GM23338 (cell line): ENCODE data around the gene MICAL3. TPM values are rescaled to one million over a fixed set of nuclear protein-coding genes. Genes with fewer than 3 reads are reported as not detected.
A peak's percentile ranks its signal among the peaks of the same experiment; 100 is the strongest.
"Not testable (repeated sequence)": the region's sequence is repeated elsewhere in the genome, so short reads cannot be mapped to it uniquely, and the experiment has no call there.

Source experiments
- ATAC-seq: fragments of 200-7000 bp; cut with Tn5 transposase; 3 replicates; pipeline ENCODE4 v1.9.1; 2020
- DNase-seq: peaks from one replicate; pipeline ENCODE4 v3.0.0-alpha.2; 2015; ENCODE audit warnings: low spot score
- H2AFZ ChIP-seq: fragments of 200-600 bp; sonication (generic); 2 replicates; pipeline ENCODE4 v1.8.0; 2016; ENCODE audit warnings: antibody characterized with exemption, mild to moderate bottlenecking, moderate library complexity
- H3F3A ChIP-seq: fragments of 200-600 bp; sonication (generic); replicated peaks from 2 replicates; pipeline ENCODE4 v1.8.0; 2017; ENCODE audit warnings: antibody characterized with exemption, mixed run types, low read depth
- H3K27ac ChIP-seq: fragments of 200-600 bp; sonication (generic); 2 replicates; pipeline ENCODE4 v1.6.1; 2016; ENCODE audit warnings: low read depth
- H3K27me3 ChIP-seq: fragments of 200-600 bp; sonication (generic); 2 replicates; pipeline ENCODE4 v1.8.0; 2016; ENCODE audit warnings: mild to moderate bottlenecking, mixed run types, moderate library complexity; ENCODE audit not compliant: insufficient read depth
- H3K36me3 ChIP-seq: fragments of 200-600 bp; sonication (generic); 2 replicates; pipeline ENCODE4 v1.8.0; 2016; ENCODE audit warnings: mild to moderate bottlenecking; ENCODE audit not compliant: insufficient read depth
- H3K4me1 ChIP-seq: fragments of 200-600 bp; sonication (generic); 2 replicates; pipeline ENCODE4 v1.8.0; 2016; ENCODE audit warnings: mild to moderate bottlenecking, moderate library complexity; ENCODE audit not compliant: insufficient read depth
- H3K4me2 ChIP-seq: fragments of 200-600 bp; sonication (generic); 2 replicates; pipeline ENCODE4 v1.7.1; 2017; ENCODE audit warnings: mixed run types
- H3K4me3 ChIP-seq: fragments of 200-600 bp; sonication (generic); 2 replicates; pipeline ENCODE4 v1.6.1; 2016; ENCODE audit warnings: mixed run types
- H3K79me2 ChIP-seq: fragments of 200-600 bp; sonication (generic); replicated peaks from 2 replicates; pipeline ENCODE4 v1.8.0; 2017; ENCODE audit warnings: mild to moderate bottlenecking; ENCODE audit not compliant: insufficient read depth
- H3K9me2 ChIP-seq: fragments of 200-600 bp; sonication (generic); 2 replicates; pipeline ENCODE4 v1.8.0; 2017; ENCODE audit not compliant: insufficient read depth
- H4K20me1 ChIP-seq: fragments of 200-600 bp; sonication (generic); replicated peaks from 2 replicates; pipeline ENCODE4 v1.8.0; 2017; ENCODE audit warnings: mild to moderate bottlenecking; ENCODE audit not compliant: insufficient read depth
- H3K27ac Mint-ChIP-seq: 2 replicates; pipeline ENCODE4 v1.8.0; 2020; ENCODE audit warnings: inconsistent platforms, mild to moderate bottlenecking, moderate library complexity, mixed read lengths
- H3K27me3 Mint-ChIP-seq: 3 replicates; pipeline ENCODE4 v1.8.0; 2022; ENCODE audit warnings: low read depth, mild to moderate bottlenecking, moderate library complexity, mixed read lengths, inconsistent platforms; ENCODE audit not compliant: insufficient read depth, poor library complexity
- H3K36me3 Mint-ChIP-seq: 3 replicates; pipeline ENCODE4 v1.8.0; 2021; ENCODE audit warnings: low read depth, mild to moderate bottlenecking, inconsistent platforms, moderate library complexity, mixed read lengths
- H3K4me1 Mint-ChIP-seq: 3 replicates; pipeline ENCODE4 v1.8.0; 2020; ENCODE audit warnings: mild to moderate bottlenecking, inconsistent platforms, mixed read lengths
- H3K4me3 Mint-ChIP-seq: 3 replicates; pipeline ENCODE4 v1.8.0; 2021; ENCODE audit warnings: moderate library complexity, mild to moderate bottlenecking, inconsistent platforms, mixed read lengths
- H3K9me3 Mint-ChIP-seq: 3 replicates; pipeline ENCODE4 v1.8.0; 2020; ENCODE audit warnings: moderate library complexity, mild to moderate bottlenecking, inconsistent platforms, mixed read lengths
- ETS1 ChIP-seq: IDR thresholded peaks from 2 replicates; pipeline ENCODE4 v1.6.1; 2016; ENCODE audit warnings: antibody characterized with exemption
- EZH2phosphoT487 ChIP-seq: fragments of 200-600 bp; sonication (generic); IDR thresholded peaks from one replicate; pipeline ENCODE4 v1.8.1; 2018; ENCODE audit warnings: antibody characterized with exemption; ENCODE audit not compliant: unreplicated experiment
- NANOG ChIP-seq: IDR thresholded peaks from 2 replicates; pipeline ENCODE4 v1.6.1; 2016; ENCODE audit warnings: antibody characterized with exemption, borderline replicate concordance
- STAT1 ChIP-seq: IDR thresholded peaks from one replicate; pipeline ENCODE4 v1.6.1; 2016; ENCODE audit warnings: antibody characterized with exemption; ENCODE audit not compliant: unreplicated experiment
- polyA plus RNA-seq: library from polyadenylated mRNA; unstranded; fragments of >200 nt; fragmentation: Nextera tagmentation; extraction: Ambion mirVana; gene quantifications from 2 replicates; pipeline ENCODE4 v1.2.1, GENCODE V29; 2016
- total RNA-seq: library from RNA; depleted of rRNA; stranded (reverse); fragments of >200 nt; shearing (Covaris generic); gene quantifications from 2 replicates; pipeline ENCODE4 v1.2.3, GENCODE V29; 2014
- TF ChIP-seq, protein P1 (sequence below): IDR thresholded peaks from one replicate; pipeline ENCODE4 v1.6.1; 2018; ENCODE audit warnings: antibody characterized with exemption; ENCODE audit not compliant: unreplicated experiment
- TF ChIP-seq, protein P2 (sequence below), 2 experiments: fragments of 200-600 bp in 1 of 2; sonication (generic) in 1 of 2; conservative IDR thresholded peaks; 2 replicates each; pipeline versions ENCODE4 v1.5.1 to v1.6.1; 2016 to 2017; ENCODE audit warnings: antibody characterized with exemption in 2 of 2, low read depth in 2 of 2, mild to moderate bottlenecking in 2 of 2, moderate library complexity in 1 of 2

Gene MICAL3
- total and polyA plus RNA-seq, 2 experiments from 2014 or later, result 10.1 to 33.9 TPM

DNA sequence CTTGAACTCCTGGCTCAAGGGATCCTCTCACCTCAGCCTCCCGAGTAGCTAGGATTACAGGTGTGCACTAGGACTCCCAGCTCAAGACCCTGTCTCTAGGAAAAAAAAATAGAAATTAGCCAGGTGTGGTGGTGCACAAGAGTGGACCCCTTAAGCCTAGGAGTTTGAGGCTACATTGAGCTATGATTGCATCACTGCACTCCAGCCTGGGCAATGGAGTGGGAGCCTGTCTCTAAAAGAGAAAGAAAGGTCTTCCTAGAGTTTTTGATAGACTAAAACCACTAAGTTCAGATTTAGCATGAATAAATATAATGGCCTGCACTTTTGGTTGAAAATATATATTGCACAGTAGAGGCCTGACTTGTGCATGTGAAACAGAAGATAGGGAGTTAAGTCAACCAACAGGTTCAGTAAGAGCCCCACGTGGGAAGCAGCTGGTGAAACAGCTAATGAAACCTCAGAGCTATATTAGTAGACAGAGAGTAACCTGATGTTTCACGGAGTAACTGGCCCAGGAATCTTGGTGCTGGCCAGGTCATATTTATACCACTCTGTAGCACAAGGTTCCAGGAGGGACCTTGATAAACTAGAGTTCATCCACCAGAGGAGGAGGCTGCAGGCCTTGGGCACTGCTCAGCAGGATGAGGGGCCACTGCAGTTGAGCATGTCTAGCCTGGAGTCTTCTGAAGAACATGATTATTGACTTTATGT is 4.6 kb upstream of the MICAL3 start:
- H3K4me1 ChIP-seq, result no peaks in the 10 kb centered on the region; the same call in 1 of the 2 replicates
- Mint-ChIP-seq H3K27me3 (peaks cover 22% of the 10 kb centered on the region), H3K4me3 (no peak overlapping the region), H3K36me3 (no peaks in the 10 kb centered on the region), H3K9me3 (no peaks in the 10 kb centered on the region), H3K4me1 (peaks cover 6% of the 10 kb centered on the region), H3K27ac (no peak overlapping the region)
- H3K79me2 ChIP-seq, result no peaks in the 10 kb centered on the region
- peaks cover 34% of the 10 kb centered on the region for H3K27me3 ChIP-seq
- no peak overlapping the region for H3K27ac ChIP-seq
- H3K9me2 ChIP-seq, result no peaks in the 10 kb centered on the region
- TF ChIP-seq, protein P1, sequence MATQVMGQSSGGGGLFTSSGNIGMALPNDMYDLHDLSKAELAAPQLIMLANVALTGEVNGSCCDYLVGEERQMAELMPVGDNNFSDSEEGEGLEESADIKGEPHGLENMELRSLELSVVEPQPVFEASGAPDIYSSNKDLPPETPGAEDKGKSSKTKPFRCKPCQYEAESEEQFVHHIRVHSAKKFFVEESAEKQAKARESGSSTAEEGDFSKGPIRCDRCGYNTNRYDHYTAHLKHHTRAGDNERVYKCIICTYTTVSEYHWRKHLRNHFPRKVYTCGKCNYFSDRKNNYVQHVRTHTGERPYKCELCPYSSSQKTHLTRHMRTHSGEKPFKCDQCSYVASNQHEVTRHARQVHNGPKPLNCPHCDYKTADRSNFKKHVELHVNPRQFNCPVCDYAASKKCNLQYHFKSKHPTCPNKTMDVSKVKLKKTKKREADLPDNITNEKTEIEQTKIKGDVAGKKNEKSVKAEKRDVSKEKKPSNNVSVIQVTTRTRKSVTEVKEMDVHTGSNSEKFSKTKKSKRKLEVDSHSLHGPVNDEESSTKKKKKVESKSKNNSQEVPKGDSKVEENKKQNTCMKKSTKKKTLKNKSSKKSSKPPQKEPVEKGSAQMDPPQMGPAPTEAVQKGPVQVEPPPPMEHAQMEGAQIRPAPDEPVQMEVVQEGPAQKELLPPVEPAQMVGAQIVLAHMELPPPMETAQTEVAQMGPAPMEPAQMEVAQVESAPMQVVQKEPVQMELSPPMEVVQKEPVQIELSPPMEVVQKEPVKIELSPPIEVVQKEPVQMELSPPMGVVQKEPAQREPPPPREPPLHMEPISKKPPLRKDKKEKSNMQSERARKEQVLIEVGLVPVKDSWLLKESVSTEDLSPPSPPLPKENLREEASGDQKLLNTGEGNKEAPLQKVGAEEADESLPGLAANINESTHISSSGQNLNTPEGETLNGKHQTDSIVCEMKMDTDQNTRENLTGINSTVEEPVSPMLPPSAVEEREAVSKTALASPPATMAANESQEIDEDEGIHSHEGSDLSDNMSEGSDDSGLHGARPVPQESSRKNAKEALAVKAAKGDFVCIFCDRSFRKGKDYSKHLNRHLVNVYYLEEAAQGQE, result no peak
- TF ChIP-seq NANOG (no peak), STAT1 (no peak)
- ATAC-seq (no peak), DNase-seq (no peak)
- no peak overlapping the region for H3K4me2 ChIP-seq
- H3K4me3 ChIP-seq, result no peak overlapping the region
- 0 out of 2 replicates have a peak, but pooled peaks cover 1% of the 10 kb centered on the region for H3F3A ChIP-seq
- no peak overlapping the region for H2AFZ ChIP-seq
- H4K20me1 ChIP-seq, result peaks cover 7% of the 10 kb centered on the region; the same call in 1 of the 2 replicates
- H3K36me3 ChIP-seq, result no peaks in the 10 kb centered on the region

- ATAC-seq, H3K27ac Mint-ChIP-seq, H3K4me3 Mint-ChIP-seq, H3K9me2 ChIP-seq, H3K9me3 Mint-ChIP-seq, H3F3A ChIP-seq, DNase-seq, H3K36me3 ChIP-seq, H3K4me1 ChIP-seq, H3K79me2 ChIP-seq, H3K36me3 Mint-ChIP-seq, H2AFZ ChIP-seq, H4K20me1 ChIP-seq, H3K27ac ChIP-seq, H3K4me3 ChIP-seq, H3K4me2 ChIP-seq: not testable (repeated sequence)
- H3K27me3 ChIP-seq, result peaks cover 47% of the 10 kb centered on the region
- Mint-ChIP-seq H3K27me3 (peaks cover 29% of the 10 kb centered on the region), H3K4me1 (peaks cover 17% of the 10 kb centered on the region)
Measured at GRCh38 chr22:18025898-18026297, 1.5 kb upstream of the MICAL3 start.

DNA sequence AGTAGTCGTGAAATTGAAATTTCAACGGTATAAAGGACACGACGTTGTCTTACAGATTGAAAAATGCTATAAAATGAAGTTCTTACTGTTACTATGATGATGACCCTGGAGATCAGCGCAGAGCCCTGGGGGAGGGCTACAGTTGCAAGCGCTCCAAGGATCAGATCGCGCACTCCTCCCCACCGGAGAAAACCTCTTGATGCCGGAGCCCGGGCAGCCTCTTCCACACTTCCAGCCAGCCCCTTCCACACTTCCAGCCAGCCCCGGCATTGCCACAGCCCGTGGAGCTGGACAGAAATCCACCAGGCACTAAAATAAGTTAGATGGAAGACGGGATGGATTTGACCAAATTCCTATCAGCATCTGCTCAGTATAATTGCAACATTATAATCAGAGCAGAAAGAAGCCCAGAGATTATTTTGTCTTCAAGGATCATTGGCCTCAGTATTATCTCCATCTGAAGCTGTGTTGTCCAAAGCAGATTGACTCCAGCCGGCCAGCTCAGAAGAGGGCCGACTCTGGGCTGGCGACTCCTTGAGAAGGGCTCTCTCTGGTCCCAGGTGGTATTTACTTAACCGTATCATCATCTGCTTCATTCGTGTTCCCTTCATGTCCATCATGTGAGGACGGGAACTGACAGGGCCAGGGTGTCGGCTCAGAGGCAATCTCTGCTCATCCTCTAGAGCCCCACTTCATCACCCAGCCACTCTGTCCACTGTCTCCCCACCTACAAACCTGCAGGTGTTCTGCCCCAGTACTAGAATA is 777 bp upstream of the MICAL3 start:
- Histone ChIP-seq H3K27me3 (peaks cover 47% of the 10 kb centered on the region), H3K36me3 (no peaks in the 10 kb centered on the region), H3K79me2 (no peaks in the 10 kb centered on the region), H3F3A (0 out of 2 replicates have a peak, but pooled peaks cover 3% of the 10 kb centered on the region), H3K27ac (no peak overlapping the region), H2AFZ (peak overlapping the region; percentile 100), H4K20me1 (peaks cover 7% of the 10 kb centered on the region; the same call in 1 of the 2 replicates), H3K4me2 (peak overlapping the region; percentile 99), H3K4me3 (peak overlapping the region; percentile 81), H3K9me2 (no peaks in the 10 kb centered on the region), H3K4me1 (peaks cover 7% of the 10 kb centered on the region; the same call in 1 of the 2 replicates)
- Mint-ChIP-seq H3K27ac (no peak overlapping the region), H3K27me3 (peaks cover 29% of the 10 kb centered on the region), H3K9me3 (no peaks in the 10 kb centered on the region), H3K4me3 (peak overlapping the region; percentile 79), H3K4me1 (peaks cover 17% of the 10 kb centered on the region), H3K36me3 (no peaks in the 10 kb centered on the region)
- DNase-seq (no peak), ATAC-seq (no peak)
- TF ChIP-seq STAT1, result no peak
- TF ChIP-seq, protein P1, result no peak
- TF ChIP-seq EZH2phosphoT487, result no peak
- TF ChIP-seq, protein P2, sequence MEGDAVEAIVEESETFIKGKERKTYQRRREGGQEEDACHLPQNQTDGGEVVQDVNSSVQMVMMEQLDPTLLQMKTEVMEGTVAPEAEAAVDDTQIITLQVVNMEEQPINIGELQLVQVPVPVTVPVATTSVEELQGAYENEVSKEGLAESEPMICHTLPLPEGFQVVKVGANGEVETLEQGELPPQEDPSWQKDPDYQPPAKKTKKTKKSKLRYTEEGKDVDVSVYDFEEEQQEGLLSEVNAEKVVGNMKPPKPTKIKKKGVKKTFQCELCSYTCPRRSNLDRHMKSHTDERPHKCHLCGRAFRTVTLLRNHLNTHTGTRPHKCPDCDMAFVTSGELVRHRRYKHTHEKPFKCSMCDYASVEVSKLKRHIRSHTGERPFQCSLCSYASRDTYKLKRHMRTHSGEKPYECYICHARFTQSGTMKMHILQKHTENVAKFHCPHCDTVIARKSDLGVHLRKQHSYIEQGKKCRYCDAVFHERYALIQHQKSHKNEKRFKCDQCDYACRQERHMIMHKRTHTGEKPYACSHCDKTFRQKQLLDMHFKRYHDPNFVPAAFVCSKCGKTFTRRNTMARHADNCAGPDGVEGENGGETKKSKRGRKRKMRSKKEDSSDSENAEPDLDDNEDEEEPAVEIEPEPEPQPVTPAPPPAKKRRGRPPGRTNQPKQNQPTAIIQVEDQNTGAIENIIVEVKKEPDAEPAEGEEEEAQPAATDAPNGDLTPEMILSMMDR (conservative IDR thresholded peaks at IDR 0.05; ENCODE audit: low read depth in 2 of 2), result no peak
- TF ChIP-seq ETS1, result no peak
